HEK293T (cell line): ENCODE results near the gene FKBP5.

Source experiments
- CTBP1 ChIP-seq: fragments of 450-650 bp; IDR thresholded peaks from 2 replicates; pipeline ENCODE4 v1.6.1; 2016; ENCODE audit warnings: borderline replicate concordance
- FOXA1 ChIP-seq: fragments of 450-650 bp; IDR thresholded peaks from 2 replicates; pipeline ENCODE4 v1.6.1; 2016; ENCODE audit warnings: mild to moderate bottlenecking
- FOXK2 ChIP-seq: fragments of 450-650 bp; IDR thresholded peaks from 2 replicates; pipeline ENCODE4 v1.6.1; 2016; ENCODE audit warnings: mild to moderate bottlenecking
- PKNOX1 ChIP-seq: fragments of 450-650 bp; IDR thresholded peaks from 2 replicates; pipeline ENCODE4 v1.6.1; 2016
- TARDBP ChIP-seq: fragments of 450-650 bp; IDR thresholded peaks from 2 replicates; pipeline ENCODE4 v1.6.1; 2016
- ZNF384 ChIP-seq: fragments of 450-650 bp; IDR thresholded peaks from 2 replicates; pipeline ENCODE4 v1.6.1; 2016

GRCh38 chr6:35582315-35582714, 106.4 kb downstream of the FKBP5 start:
- TF ChIP-seq TARDBP (no peak), PKNOX1 (no peak), ZNF384 (no peak), CTBP1 (no peak), FOXK2 (no peak), FOXA1 (no peak)
